NCI-H526 (cell line): ENCODE data around the gene DOCK10.

ENCODE experiments used
- DNase-seq, 2 experiments: peaks; one replicate each; lab custom pipeline; 2025; lab: John Stamatoyannopoulos, UW

DOCK10 gene

DNA sequence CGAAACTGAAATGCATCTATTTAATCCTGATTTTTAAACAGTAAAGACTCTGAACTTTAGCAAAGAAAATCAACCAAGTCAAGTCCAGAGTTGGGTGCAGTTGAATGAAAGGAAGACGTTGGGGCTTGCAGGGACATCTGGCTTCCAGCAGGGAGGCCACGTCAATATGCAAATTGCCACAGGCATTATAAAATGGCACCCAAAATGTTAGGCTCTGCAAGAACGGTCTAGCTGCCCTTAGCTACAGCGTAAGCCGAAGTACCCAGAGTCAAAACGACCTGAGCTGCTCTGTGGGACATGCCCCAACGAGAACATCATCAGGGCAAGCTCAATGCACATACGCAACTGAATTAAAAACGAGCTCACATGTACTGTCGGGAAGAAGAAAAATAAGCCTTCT, 30.7 kb downstream of the DOCK10 start:
- DNase-seq = no peak

DNA sequence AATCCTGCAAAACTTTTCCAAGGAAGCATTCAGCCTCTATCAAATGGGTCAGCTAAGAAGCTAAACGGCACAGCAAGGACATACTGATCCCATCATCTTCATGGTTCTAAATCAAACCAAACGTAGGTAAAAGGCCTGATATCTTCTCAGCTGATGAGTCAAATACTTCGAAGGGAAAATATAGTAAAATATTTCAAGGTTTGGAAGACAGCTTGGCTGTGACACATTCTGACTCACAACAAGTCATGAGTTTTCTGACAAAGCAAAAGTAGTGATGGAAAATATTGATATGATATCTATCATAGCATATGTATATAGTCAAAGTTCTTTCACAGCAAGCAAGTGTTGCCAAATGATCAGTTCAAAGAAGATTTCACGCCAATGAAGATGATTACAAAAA, 31.5 kb downstream of the DOCK10 start:
- DNase-seq = no peak

DNA sequence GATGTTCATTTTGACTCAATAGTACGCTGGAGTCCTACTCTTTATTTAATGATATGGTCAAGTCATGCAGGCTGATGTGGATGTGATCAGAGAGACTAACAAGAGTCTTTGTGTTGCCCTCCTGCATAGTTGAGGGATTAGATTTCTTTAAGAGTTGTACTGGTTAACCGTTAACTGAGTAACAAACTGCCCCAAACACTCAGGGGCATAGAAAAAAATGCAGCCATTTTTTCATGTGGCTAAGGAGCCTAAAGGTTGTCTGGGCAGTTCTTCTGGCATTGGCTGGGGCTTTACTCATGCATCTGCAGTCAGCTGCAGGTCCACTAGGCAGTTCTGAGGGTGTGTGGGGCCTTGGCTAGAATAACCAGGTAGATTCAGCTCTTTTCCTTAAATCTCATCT, 32.5 kb downstream of the DOCK10 start:
- no peak for DNase-seq

DNA sequence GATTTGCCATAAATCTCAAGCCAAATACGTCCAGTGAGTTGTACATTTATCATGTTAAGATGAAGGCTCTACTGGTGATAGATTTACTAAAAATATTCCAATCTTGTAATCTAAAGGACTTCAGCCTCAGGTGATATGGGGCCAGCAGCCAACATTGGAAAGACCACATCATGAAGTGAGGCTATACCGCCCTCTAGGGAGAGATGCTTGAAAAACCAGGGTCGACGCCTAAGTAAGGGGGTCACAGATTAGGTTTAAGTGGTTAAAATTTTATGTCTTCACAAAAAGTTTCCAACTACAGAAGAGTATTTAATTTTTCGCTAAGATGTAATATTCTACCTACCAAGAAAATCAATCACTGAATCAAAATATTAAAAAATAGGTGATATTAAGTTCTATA, 33.3 kb downstream of the DOCK10 start:
- peak in 1 of 2 experiments; percentile 5 for DNase-seq

- no peak for DNase-seq
Measured at GRCh38 chr2:225008179-225008856, 34.0 kb downstream of the DOCK10 start.

- DNase-seq = no peak
Measured at GRCh38 chr2:225006730-225007129, 35.5 kb downstream of the DOCK10 start.

DNA sequence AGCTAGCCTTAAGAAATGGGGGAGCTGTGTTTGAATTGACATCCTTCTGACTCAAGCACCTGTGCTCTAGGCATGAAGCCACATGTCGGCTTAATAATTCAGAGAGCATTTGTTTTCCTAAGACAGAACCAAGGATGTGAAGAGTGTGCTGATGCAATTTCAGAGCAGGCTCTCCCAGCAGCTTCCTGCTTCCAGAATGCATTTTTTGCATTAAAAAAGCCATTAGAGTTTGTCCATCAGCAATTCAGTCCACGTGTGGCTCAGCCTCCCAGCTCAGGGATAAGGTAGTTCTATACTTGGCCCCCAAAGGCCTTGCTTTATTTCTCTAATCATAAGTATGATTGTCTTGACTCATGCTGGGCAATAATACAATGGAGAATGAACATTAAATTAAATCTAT, 37.7 kb downstream of the DOCK10 start:
- DNase-seq = no peak

DNA sequence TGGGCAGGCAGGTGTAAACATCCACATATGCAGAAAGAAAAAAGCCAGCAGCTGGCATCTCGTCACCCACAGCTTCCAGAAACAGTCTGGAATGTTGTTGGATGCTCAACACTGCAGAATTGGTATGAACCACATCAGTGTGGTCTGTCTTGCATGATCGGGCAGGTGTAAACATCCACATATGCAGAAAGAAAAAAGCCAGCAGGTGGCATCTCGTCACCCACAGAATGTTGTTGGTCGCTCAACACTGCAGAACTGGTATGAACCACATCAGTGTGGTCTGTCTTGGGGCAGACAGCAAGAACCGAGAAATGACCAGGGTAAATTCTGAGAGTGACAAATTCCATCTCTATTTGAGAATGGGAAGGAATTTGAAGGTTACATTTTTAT, 39.6 kb downstream of the DOCK10 start:
- DNase-seq = peak in 1 of 2 experiments; percentile 14

GRCh38 chr2:225002039-225002655, 40.1 kb downstream of the DOCK10 start:
- peak; percentile 17 to 61 for DNase-seq

GRCh38 chr2:224999754-225000153, 42.5 kb downstream of the DOCK10 start:
- DNase-seq = no peak

DNA sequence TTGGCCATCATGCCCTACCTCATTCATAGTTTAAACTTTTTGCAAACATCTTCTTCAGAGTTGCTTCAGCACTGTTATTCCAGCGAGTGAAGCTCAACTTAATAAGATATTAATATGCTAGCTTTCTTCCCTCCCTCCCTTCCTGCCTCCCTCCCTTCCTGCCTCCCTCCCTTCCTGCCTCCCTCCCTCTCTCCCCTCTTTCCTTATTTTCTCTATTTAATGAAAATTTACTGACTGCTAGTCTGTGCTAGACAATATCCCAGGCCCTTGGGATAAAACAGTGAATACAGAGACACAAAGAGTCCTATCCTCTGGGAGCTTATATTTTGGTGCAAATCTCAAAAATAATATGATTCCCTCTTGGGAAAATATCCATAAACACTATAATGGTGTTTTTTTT, 42.9 kb downstream of the DOCK10 start:
- no peak for DNase-seq

GRCh38 chr2:224997802-224998201, 44.5 kb downstream of the DOCK10 start:
- DNase-seq = no peak

- DNase-seq = no peak
Measured at GRCh38 chr2:224995419-224995818, 46.8 kb downstream of the DOCK10 start.

DNA sequence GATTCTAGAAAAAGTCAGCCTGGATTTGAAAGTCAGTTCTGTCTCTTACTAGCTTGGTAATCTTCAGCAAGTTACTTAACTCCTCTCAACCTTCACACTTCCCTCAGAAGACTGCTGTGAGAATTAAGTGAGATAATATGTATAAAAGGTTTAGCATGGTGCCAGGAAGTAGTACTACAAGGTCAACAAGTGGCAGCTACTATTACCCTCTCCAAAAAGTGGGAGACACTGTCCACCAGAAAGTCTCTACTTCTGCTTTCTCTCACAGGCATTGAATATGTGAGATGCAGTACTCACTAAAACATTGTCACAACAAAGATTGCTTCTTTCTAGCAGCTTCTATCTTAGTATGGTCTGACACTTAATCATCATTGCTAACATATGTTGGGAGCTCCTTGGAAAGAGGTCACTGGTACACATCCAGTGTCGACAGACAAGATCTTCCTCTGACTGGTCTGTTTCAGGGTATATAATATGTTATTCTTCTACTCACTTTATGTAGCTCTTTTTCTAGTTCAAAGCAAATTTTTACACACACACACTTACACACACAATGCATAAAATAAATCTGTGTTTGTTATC, 47.9 kb downstream of the DOCK10 start:
- no peak for DNase-seq

DNA sequence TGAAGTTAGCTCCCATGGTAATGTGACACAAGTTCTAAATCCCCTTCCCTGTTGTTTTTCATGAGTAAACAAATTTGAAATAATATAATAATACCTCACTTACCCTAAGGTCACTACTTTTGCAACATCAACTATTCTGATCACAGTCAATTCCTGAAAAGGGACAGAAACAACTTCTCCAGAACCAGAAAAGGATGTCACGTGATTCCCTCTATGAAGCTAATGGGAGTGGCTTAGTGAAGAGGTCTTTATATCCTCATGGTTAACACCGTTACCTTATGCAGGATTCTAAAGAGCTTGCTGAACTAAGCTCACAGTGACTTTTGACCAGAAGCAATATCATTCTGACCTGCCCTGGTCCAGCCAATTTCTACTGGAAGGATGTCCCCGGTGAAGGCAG, 51.6 kb downstream of the DOCK10 start:
- DNase-seq = no peak

DNA sequence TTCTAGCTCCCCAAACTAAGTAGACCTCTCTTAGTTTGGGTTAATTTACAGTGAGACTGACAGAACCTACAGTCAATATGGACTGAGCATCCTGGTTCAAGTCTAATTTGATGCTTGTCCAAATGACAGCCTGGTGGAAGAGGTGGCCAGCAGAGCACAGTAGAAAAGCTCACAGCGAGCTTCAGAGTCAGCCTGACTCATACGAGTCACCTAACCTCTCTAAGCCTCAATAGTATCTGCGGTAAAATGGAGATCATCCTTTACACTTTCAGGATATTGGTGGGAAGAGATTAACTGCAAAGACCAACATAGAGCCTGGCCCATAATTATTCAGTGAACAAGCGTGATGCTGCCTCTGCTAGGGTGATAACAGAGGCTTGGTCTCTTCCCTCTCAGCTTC, 54.5 kb downstream of the DOCK10 start:
- no peak for DNase-seq

GRCh38 chr2:224986477-224986876, 55.8 kb downstream of the DOCK10 start:
- no peak for DNase-seq

DNA sequence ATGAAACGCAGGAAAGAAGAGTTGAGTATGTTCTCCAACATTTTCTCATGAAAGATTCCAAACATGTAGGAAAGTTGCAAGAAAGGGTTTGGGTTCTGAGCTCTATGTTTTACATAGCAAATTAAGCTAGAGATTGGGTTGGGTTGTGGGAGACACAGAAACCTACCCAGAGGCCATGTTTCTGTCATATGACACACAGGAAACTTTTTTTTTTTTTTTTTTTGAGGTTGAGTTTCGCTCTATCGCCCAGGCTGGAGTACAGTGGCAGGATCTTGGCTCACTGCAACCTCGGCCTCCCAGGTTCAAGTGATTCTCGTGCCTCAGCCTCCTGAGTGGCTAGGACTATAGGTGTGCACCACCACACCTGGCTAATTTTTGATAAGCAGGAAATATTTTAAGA, 57.6 kb downstream of the DOCK10 start:
- no peak for DNase-seq

DNA sequence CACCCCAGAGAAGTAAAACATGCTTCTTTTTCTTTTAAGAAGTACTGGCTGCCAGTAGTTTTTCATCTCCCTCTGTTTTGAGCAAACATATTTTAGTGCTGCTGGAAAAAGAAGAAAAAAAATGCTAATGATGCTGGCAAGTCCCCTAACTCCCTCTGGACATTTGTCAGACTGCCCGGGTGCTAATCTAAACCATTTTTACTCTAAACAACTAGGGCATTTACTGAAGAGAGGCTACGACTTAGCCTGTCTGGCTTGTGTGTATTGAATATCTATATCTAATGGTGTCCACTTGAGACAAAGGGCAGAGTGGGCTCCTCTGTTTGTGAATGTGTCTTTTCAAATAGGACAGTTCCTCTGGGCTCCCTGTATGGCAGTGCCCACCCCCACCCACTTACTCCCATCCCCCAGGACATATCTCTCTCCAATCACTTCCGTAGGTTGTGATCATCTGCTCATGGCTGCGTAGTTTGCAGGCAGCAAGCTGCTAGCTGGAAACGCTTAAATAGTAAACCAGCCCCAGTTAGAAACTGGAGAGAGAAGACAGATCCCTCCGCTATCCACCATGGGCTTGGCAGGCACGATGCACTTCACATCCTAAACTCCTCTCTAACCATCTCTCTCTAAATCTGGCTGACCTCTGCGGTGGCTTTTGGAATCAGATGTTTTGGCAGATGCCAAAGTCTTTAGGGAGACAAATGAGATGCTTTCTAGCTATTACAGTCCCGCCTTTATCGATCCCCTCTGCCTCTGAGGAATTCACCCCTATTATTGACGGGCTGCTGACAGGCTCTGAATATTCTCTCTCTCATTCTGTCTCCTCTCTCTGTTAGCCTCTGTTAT, 58.3 kb downstream of the DOCK10 start:
- DNase-seq = no peak

DNA sequence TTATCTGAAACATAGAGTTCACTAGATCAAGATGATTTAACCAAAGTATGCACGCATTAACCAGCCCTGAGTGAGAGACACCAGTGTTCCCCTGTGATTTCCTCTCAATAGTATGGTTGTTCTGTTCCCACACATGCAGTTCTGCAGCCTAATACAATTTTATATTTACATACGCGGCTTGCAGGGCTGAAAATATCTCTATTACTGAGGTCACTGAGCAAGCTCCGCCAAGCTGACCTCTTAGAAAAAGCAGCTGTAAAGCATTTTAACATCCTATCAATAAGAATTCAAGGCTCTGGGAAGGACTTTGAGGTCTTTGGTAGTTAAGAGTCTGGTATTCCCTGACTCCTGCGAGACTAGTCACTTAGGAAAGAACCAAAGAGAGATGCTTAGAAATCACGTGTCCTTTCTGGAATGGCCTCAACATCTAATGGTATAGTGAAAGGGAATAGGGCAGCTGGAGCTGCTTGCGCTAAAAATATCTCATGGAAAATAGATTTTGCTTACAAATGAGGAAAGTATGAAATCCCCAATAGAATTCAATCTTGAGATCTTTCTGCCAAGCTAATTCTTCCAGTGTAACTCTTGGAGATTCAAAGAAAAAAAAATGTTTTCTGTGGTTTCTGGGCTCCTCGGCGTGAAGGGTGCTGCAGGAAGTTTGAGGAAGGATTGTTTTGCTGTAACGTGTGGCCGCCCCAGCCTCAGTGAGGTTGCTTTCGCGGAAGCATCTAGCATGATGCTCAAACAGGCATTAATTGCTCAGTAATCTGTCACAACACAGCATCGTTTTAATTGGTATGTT, 59.2 kb downstream of the DOCK10 start:
- no peak for DNase-seq

DNA sequence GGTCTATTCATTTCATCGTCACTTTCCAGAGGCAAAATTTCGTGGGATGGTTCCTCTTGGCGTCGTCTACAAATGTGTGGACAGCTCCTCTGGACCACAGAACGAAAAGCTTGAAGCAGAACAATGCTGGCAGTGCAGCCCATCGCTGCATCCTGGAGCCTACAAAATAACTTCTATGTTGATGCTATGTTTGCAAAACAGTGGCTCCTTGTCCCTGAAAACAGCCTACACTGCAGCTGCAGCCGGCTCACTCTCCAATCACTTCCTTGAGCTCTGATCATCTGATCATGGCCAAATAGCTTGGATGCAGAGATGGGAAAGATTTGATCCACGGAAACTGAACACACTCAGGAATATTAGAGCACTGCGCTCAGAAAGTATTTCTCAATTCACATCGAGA, 60.0 kb downstream of the DOCK10 start:
- no peak for DNase-seq
